GM12892 (cell line): ENCODE measurements around the gene PIGV.

ENCODE experiments used
- POLR2A ChIP-seq: IDR thresholded peaks from 2 replicates; pipeline ENCODE4 v1.6.1; 2011; ENCODE audit warnings: low read depth, low read length, control low read depth
- POLR2AphosphoS5 ChIP-seq: IDR thresholded peaks from 2 replicates; pipeline ENCODE4 v1.6.1; 2011; ENCODE audit warnings: low read depth, low read length, control low read depth

DNA sequence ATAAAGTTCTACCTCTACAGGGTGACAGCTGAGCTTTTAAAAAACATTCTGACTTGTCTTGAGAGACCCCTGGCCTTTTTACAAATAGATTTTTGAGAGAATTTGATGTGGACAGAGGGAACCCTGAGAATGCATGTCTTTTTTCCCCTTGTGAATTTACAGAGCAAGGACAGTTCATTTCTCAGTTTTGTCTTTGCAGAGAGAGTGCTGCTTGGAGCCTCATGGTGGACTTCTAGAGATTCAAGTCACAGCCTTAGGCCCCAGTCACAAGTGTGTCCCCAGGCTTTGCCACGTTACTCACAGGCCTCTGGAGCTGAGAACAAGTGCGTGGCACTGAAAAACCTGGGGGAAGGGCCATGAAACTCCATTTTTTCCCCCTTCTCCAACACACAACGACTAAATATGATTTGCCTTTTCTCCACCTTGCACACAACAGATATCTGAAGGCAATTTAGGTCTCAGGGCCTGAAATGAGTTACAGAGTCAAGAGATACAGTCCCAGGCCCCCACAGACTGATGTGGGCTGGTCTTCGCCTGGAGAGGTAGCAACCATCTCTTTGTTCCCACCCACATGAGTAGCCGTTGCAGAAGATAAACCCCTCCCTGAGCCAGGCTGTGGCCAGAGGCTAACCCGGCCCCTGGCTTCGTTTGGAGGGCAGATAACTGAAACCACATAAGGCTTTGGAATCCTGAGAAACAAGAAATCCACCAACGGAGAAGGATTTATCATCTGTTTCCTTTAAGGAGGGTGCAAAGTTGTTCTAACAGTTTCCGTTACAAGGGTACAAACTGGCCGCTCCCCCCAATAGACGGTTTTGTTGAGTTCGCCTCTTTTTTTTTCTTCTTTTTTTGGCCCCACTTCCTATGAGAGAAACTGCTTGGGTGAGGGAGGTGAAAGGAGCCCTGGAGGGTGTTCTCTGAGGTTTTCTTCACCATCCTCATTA lies 1.0 kb upstream of the PIGV start:
- peak; percentile 42; the same call in 1 of the 2 replicates for TF ChIP-seq POLR2AphosphoS5
- TF ChIP-seq POLR2A = peak; percentile 44; the same call in 1 of the 2 replicates
